OCI-LY3 (cell line): Measurements from ENCODE around the gene CHST8.

Experiments
- EZH2phosphoT487 ChIP-seq: fragments of 200-600 bp; shearing (Covaris generic); IDR thresholded peaks from 2 replicates; pipeline ENCODE4 v1.6.1; 2018; ENCODE audit warnings: antibody characterized with exemption, mixed run types, low read depth
- TF ChIP-seq, protein P1 (sequence below): fragments of 200-600, 300-600 bp; sonication (generic); IDR thresholded peaks from 2 replicates; pipeline ENCODE4 v1.5.1; 2014; ENCODE audit warnings: antibody characterized with exemption, low read length, low read depth

DNA sequence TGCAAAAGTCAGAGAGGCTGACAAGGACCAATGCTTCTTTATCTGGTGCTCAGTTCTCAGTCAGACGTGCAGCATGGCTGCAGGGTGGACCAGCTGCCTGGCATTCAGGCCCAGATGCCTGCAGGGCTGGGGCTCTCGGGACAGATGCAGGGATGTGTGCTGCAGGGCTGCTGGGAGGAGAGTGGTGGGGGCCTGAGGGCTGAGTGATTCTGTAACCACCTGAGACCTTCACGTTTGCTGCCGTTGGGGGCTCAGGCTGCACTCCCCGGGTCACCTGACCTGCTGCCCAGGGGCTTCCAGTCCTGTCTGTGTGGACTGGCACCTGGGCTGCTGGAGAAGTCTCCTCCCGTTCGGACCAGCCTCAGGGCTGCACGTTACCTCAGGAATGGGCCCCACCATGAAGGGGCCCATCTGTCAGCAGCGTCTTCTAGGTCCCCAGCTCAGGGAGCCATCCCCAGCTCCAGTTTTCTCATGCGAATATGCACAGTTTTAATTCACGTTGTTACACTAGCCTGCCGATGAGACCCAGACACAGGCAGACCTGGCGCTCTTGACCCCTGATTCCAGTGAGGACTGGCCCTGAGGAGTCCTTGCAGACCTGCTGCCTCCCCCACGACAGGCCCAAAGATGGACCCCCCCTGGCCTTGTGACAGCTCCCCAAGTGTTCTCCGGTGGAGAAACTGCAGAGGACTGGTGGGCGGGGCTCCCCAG lies 191.8 kb downstream of the CHST8 start:
- TF ChIP-seq, protein P1, sequence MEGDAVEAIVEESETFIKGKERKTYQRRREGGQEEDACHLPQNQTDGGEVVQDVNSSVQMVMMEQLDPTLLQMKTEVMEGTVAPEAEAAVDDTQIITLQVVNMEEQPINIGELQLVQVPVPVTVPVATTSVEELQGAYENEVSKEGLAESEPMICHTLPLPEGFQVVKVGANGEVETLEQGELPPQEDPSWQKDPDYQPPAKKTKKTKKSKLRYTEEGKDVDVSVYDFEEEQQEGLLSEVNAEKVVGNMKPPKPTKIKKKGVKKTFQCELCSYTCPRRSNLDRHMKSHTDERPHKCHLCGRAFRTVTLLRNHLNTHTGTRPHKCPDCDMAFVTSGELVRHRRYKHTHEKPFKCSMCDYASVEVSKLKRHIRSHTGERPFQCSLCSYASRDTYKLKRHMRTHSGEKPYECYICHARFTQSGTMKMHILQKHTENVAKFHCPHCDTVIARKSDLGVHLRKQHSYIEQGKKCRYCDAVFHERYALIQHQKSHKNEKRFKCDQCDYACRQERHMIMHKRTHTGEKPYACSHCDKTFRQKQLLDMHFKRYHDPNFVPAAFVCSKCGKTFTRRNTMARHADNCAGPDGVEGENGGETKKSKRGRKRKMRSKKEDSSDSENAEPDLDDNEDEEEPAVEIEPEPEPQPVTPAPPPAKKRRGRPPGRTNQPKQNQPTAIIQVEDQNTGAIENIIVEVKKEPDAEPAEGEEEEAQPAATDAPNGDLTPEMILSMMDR = no peak
- TF ChIP-seq EZH2phosphoT487 = no peak
